GM21390 (cell line): ENCODE measurements around the gene FUT7.

Experiments
- ATAC-seq: cut with Tn5 transposase; IDR thresholded peaks from one replicate; pipeline ENCODE4 v1.9.1; 2021; ENCODE audit not compliant: unreplicated experiment

FUT7 gene

DNA sequence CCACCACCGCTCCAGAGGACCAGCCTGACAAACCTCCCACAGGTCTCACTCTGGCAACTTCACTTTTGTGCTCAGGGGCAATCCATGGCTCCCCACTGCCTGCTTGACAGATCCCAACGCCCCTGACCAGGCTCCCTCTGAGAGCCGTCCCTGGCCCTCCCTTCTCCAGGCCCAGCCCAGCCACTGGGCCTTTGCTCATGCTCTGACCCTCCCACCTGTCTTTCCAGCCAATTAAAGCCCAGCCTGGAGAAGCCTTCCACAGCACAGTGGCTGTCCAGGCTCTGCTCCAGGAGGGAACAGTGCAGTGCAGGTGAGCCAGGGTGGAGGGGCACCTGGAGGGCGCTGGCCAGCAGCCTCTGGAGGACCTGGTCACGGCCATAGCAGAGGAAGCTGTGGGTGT is 18.7 kb upstream of the FUT7 start:
- no peak for ATAC-seq

DNA sequence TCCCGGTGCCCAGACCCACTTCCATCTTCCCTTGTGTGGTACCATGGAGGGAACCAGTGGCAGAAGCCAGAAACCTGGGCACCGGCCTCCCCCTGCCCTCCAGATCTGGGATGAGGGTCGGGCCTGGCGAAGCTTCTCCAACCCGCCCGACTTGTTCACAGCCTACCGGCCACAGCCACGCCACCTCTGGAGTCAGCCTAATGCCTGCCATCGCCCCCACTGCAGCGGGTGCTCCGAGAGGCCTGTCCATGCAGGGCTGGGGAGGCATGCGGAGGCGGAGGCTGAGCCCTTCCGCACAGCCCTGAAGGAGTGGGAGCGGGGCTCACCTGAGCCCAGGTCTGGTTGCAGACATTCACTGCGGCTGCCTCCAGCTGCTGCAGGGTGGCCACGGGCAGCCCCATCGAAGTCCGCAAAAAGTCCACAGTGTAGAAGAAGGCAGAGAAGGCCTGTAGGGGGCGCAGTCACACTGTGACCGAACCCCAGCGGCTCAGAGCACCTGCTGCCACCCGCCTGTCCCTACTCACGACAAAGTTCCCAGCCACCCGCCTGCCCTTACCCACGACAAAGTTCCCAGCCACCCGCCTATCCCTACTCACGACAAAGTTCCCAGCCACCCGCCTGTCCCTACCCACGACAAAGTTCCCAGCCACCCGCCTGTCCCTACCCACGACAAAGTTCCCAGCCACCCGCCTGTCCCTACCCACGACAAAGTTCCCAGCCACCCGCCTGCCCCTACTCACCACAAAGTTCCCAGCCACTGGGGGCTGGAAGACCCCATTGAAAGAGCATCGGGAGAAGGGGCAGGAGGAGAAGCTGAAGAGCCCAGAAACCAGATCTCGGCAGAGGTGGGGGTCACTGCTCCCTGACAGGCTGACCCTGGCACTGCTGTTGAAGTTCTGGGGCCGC is 17.9 kb upstream of the FUT7 start:
- ATAC-seq = no peak

DNA sequence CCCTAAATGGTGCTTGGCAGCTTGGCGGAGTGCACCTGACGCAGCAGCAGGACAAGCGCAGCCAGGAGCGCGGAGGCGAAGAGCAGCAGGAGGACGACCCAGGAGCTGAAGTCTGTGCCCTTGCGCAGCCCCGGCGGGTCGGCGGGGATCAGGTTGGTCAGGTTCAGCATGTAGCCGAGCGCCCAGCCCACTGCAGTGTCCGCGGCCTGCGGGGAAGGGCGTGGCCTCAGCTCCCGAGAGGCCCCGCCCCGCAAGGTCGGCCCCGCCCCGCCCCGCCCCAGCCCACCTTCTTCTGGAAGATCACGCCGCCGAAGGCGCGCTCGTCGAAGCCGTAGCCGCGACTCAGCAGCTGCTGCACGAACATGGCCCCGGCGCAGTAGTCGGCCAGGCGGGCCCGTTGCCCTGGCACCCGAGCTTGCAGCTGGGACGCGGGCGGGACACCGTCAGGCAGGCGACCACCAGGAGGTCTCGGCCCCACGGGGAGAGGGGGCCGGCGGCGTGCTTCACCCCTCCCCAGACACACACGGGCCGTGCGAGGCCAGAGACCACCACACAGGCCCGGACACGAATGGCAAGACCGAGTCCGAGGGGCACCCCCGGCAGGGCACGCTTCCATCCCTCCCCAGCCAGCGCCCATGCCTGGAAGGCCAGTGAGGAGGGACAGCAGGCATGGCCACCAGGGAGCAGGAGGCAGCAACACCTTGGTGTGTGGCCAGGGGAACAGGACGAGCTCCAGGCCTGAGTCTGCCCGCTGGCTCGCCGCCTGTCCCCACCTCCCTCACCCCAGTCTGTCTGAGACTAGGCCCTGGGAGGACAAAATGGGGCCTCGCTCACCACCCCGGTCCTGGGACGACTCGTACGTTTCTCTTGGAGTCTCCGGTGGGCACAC is 17.0 kb upstream of the FUT7 start:
- ATAC-seq = no peak

DNA sequence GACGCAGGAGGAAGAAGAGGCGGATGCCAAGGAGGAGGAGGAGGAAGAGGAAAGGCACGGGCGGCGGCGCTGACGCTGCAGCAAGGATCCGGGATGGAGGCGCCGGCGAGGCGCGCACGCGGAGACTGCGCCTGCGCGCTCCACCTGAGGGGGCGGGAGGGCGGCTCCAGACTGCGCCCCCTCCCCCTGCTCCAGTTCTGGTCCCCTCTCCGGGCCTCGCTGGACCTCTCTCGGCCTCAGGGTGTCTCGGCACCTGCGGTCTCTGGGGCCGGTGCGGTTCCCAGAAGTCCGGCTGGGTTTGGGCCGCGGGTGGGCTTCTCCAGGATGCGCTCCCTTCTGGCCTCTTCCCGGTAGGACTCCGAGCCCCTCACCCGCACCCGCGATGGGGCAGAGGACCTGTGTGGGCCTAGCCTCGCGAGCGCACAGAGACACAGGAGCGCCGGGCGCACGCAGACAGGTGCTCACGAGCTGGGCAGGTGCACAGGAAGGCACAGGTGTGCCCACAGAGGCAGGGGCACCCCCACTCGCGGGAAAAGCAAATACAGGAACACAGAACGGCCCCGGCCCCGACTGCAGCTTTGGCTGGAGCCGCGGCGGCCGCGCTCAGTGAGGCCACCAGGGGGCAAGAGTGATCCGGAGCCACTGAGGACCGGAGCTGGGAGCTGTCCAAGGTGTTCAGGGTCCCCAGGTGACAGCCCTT is 14.3 kb upstream of the FUT7 start, which contains the start of gene NPDC1:
Gene NPDC1, minus strand, starts transcription at position 90 of the 700 bp plus-strand sequence. CDS start 188 bp downstream, outside the sequence.
- no peak for ATAC-seq

DNA sequence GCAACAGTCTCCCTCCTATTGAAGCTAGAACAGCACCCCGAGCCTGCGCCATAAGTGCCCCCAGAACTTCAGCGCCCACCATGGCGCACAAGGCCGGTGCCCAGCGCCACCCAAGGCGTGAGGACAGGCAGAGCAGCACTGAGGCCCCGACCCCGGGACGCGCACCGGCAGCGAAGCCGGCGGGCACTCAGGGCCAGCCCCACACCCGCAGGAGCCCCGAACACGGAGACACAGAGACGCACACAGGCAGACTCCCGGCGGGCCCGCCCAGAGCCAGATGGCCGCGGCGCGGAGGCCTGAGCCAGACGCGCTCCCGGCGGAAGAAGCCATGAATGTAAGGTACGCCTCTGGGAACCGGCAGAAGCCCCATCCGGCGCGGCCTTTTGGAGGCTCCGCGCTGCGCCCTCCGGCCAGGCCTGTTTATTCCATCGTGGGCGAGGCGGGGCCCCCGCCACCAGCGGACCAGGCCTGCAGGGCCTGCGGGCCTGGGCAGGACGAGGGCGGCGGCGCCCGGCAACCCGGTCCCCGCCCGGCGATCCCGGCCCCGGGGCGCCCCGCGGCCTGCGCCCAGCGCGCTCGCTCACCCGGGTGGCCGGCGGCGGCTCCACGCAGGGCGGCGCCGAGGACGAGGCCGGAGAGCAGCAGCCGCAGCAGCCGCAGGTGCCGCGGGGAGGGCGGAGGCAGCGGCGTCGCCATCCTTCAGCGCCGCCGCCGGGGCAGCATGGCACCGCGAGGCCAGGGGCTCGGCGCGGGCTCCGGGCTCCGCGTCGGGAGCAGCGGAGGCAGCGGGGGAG is 13.6 kb upstream of the FUT7 start:
- no peak for ATAC-seq

DNA sequence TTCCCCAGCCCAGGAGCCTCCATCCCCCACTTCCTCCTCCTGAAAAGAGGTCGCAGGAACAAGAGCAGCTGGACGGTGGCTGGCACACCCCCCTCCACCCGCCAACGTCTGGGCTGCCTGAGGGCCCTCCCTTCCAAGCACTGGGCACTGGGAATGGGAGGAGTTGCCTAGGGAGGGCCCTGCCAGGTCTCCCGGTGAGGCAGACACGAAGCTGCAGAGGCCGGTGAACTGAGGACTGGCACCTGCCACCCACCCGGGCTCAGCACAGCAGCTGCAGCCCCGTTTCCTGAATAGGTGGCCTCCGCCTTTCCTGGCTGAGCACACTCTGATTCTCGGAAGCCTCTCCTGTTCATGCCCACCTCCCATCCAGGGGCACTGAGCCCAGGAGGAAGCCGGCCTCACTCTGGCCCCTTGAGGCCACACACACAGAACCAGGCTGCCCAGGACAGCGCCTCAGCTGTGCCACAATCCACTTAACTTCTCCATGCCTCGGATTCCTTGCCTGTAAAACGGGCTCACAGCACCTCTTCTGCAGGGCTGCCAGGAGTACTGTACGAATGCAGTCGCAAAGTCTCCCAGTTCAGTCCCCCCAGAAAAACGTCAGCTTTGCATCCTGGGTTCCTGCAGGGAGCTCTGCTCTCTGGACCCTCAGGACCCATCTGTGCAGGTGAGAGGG is 12.8 kb upstream of the FUT7 start:
- no peak for ATAC-seq

DNA sequence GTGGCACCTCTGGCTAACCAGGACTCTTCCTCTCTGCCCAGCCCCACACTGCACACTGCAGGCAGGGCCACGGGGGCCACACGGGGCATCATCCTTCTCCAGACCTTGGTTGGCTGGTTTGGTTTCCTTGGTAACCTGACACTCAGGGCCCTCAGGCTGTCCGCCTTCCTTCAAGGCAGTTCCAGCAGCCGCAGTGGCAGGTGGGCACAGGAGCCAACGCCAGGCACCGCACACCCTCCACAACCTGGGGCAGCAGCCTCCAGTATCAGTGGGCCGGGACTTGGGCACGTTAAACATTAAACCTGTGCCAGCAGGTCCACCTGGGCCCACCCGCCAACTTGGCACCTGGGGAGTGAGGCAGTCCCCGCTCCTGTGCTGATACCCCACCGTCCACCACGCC is 12.1 kb upstream of the FUT7 start:
- ATAC-seq = no peak

DNA sequence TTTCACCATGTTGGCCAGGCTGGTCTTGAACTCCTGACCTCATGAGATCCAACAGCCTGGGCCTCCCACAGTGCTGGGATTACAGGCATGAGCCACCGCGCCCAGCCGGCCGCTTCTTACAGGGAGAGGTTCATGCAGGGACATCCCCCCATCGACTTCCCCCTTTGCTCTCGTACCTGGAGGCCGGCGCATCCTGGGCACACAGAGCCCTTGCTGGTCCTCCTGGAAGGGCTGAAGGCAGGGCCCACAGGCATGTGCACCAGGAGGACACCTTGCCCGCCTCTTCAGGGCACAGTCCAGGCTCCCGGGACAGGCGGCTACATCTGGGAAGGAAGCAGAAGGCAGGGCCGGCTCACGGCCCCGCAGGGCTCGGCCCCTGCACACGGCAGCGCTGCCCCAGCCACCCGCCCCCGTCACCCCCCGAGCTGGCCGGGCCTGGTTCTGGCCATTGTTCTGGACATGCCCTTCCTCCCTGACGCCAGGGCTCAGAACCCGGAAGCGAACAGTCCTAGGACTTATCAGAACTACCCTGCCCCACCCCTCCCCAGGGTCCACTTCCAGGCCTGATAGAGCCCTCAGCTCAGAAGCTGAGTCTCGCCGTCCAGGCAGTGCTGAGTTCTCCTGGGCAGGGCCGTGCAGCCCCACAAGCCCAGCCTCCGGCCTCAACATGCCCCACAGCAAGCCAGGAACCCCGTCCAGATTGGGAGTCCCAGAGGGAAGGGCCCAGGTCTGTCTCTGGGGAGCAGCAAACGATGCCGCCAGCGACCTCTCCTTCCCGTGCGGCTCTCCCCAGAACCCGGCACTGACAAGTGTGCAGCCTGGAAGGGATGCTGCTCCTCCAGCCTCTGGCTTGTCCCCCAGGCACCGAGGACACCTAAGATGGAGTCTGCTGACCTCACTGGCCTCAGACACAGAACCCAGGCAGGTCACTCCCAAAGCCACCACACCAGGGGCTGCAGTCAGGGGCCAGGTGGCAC is 11.2 kb upstream of the FUT7 start:
- ATAC-seq = no peak

DNA sequence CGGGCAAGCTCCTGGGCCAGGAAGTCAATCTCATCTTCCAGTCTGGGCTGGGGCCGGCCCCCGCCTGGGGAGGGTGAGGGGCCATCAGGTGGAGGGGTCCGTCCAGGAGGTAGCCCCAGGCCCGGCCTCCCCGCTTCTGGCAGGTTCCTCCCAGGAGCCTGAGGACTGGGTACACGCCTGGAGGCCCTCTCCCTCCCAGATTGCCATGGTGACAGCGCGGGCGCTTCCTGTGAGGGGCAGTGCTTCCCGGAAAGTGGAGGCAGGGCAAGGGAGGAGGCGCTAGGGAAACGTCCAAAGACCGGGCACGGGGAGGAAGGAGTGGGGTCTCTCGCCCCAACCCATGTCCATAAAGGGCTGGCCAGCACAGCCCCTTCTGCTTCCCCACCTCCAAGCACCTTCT is 9.2 kb upstream of the FUT7 start:
- ATAC-seq = no peak

DNA sequence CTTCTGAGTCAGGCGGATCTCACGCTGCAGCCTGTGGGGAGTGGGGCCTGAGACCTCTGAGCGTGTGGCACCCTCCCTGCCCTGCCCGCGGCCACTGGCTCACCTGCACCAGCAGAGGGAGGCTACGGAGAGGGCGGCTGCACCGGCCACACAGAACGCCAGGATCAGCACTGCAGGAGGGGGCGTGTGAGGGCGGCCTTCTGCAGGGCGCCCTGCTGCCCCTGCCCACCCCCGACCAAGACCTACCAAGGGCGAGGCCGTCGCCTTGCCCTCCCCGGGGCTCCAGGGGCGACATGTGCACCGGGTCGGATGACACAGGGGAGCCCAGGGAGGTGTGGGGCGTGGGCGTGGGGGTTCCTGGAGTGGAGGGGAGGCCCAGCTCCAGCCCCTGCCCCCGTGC is 8.7 kb upstream of the FUT7 start:
- no peak for ATAC-seq

DNA sequence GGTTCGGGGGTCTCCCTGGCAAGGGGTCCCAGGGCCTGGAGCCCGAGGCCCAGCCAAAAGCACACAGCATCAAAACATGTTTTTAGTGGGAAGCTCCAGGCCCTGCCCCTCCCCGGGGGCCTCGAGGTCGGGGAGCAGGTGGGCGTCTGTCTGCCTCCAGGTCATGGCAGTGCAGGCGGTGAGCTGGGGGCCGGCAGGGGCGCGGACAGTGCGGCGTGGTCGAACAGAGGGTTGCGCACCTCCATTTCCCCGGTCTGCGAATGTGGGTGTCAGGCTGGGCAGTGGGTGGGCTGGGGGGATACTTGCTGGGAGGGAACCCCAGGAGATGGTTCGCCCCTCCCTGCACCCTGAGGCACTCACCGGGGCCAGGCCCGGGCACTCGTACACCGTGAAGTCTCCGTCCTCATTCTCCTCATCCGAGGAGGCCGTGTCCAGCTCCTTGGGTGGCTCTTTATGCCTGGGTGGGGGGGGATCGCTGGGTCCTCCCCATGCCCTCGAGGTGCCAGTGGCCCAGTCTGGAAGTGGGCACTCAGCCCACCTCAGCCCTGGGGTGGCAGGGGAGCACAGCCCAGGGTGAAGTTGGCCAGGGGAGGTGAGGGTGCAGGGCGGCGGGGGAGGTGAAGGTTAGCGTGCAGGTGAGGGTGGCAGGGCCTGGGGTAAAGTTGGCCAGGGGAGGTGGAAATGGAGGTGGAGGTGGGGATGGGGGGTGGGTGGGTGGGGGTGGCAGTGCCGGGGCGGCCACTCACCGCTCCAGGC is 7.9 kb upstream of the FUT7 start:
- no peak for ATAC-seq

DNA sequence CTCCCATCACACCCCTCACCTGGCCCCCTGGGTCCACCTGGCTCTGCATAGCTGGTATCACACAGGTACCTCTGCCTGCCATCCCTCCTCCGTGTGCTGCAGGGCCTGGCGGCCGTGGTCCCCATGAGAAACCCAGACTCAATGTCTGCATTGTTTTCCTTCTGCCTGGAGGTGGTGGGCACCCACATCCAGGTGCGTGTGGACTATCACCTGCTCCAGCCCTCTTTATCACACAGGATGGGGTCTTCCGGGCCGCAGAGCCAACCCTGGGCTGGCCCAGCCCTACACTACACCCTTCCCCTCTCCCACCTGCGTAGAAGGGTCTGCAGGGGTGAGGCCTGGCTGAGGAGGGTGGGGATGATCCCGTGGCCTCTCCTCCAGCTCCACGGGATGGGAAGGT is 7.0 kb upstream of the FUT7 start:
- ATAC-seq = no peak

DNA sequence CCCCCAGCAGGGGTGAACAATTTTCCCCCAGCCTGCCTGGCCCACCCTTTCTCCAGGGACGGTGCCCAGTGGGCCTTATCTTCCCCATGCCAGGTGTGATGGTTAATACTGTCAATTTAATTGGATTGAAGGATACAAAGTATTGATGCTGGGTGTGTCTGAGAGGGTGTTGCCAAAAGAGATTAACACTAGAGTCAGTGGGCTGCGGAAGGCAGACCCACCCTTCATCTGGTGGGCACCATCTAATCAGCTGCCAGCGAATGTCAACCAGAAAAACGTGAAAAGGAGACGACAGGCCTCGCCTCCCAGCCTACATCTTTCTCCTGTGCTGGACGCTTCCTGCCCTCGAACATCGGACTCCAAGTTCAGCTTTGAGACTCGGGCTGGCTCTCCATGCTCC is 5.6 kb upstream of the FUT7 start:
- ATAC-seq = no peak

DNA sequence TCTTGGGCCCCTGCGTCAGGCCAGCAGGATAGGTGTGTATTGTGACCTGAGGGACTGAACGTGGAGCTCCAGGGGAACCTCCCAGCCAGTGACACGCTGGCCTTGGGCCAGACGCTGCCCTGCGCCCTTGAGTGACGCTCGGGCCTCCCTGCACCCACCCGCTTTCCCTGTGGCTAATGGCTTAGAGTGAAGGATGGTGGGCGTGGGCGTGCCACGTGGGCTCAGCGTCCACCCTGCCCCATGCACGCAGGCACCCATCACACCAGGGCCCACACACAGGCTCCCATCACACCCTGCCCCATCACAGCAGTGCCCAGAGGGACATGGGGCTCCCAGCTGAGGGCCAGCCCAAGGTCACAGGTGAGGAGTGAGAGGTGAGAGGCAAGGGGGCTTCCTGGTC is 5.1 kb upstream of the FUT7 start:
- no peak for ATAC-seq

DNA sequence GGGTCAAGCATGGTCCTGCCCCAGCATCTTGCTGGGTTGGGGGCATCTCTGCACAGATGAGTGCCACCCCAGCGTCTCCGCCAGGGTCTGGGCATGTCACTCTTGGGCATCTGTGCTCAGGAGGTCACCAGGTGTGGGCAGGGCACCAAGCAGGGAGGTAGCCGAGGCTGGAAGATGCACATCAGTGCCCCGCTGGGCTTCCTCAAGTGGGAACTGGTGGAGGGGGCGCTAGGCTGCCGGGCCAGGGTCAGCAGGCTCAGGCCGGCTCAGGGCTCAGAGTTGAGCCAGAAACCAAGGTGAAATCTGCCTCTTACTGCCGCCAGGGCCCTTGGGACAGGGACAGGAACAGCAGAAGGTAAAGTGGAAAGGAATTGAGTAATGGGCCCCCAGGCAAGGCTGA is 4.0 kb upstream of the FUT7 start:
- ATAC-seq = no peak

DNA sequence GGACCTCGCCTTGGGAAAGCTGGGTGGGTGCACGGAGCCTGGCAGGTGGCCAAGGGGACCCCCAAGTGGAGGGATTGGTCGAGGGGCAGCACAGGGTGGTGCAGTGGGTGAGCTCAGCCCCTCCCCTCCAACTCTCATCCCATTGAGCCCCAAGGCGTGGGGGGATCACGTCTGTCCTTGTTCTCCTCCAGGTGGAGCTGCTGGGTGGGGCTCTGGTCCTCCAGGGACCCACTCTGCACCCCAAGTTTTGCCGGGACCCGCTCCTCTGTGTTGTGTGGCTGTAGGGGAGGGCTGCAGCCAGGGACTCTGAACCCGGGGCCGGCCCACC is 3.6 kb upstream of the FUT7 start:
- ATAC-seq = no peak

DNA sequence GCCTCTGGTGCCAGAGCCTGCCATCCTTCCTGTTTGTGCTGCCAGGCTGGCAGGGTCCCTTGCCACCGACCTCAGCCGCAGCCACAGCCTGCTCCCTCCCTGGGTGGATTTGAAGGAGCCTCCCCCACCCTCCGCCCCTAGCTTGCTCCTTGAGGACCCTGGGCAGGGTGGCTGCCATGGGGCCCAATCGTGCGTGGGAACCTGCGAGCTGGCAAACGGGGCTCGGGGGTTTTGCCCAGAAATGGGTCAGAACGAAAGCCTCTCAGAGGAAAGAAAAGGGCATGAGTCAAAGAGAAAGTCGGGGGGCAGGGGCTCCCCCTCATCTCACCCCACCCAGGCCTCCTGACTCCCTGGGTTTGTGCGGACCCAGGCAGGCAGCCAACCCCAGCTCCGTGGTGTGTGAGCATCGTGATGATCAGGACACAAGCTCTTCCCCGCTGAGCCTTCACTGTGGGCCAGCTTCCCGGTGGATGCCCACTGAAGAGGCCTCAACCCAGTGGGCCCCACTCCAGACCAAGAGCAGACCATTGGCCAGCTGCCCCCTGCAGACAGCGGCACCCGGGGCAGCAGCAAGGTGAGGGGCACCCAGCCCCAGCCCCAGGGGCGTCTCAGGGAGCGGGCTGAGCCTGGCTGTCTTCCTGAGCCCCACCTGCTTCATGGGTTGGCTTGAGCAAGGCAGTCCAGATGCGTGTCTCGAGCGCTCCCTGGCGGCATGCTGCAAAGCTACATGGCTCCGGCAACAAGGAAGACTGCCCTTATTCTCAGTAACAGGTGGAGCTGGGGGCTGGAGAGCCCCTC is 3.0 kb upstream of the FUT7 start:
- ATAC-seq = no peak
